ENCODE measurements around the gene AKIRIN1. TPM values are rescaled to one million over a fixed set of nuclear protein-coding genes. Genes with fewer than 3 reads are reported as not detected.
A peak's percentile ranks its signal among the peaks of the same experiment; 100 is the strongest.
"Not testable (repeated sequence)": the region's sequence is repeated elsewhere in the genome, so short reads cannot be mapped to it uniquely, and the experiment has no call there.

AKIRIN1 gene
- polyA plus RNA-seq, 4 donors, result 61.4 to 108 (median 103) TPM

DNA sequence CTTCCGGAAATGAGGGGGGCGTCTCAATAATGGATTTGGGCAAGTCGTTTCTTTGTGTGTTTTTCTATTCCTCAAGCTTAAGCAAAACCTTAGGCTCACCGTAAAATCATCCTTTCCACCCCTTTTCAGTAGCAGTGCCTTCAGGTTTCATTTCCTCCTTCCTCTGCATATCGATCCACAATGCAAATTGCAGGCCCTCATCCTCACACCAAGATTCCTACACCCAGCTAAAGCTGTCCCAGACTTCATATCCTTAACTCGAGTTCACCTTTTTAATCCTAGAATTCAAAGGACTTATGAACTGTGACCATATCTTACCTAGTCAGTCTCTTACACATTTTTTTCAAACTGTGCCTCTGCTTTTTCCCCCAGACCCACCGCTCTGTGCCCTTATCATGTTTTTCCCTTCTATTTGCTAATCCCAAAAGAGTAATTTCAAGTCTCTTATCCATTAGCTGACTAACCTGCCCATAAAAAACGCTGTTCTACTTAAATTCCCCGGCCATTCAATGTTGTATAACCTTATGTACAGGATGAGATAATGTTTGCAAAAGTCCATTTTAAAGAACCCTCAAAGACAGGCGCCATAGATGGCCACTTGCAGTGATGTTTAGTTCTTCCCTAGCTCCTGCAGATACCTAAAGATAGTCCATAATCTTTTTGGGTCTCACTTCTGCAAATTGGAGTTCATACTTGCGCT lies 1.5 kb downstream of the AKIRIN1 start:
- no peak for DNase-seq (ENCODE audit: low read depth in 4 of 4, low spot score in 3 of 4)

DNA sequence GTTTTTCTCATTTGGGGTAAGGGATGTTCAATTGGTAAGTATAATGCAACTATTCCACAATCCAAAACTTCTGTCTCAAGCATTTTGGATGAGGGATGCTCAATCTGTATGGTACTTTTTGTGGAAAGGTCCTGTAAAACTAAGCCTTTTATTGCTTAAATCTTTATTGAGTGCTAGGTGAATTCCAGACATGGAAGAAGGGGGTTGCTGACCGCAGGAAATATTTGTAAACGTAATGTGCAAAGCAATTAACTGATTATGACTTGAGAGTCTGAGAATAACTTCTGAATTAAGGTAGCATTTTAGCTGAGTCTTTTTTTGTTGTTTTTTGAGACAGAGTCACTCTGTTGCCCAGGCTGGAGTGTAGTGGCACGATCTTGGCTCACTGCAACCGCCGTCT lies 3.1 kb downstream of the AKIRIN1 start:
- no peak for DNase-seq (ENCODE audit: low read depth in 4 of 4, low spot score in 3 of 4)

DNA sequence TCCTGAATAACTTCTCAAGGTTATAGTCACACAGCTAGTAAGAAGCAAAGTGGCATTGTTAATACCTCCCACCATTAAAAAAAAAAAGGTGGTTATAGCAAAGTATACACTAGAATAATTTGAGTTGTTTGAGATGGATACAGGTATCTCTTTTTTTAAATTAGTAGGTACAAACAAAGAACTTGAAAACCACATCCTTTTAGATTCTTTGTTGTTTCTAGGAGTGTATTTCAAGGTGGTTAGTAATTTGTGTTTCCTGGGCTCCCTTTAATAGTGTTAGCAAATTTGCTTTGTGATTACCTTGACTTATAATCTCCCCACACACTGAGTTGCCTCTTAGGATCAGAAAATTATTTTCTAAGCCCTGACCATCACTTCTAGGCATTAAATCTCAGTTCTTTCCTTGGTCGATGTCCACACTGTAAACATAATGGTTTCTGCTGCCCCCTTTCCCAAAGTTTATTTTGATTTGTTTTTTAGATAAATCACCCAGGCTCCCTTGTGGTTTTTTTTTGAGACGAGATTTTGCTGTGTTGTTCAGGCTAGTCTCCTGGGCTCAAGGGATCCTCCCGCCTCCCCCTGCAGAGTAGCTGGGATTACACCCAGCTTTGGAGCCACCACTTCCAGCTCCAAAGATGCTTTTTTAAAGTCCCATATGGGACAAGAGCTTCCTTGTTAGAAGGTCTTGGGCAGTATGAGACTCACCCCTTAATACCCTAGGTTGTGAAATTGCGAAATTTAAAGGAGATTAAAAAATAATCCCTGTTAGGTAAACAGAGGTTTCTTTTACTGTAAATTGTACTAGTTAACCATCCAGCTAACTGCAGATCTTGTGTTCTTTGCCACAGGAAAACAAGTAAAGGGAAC lies 6.2 kb downstream of the AKIRIN1 start:
- DNase-seq (ENCODE audit: low read depth in 4 of 4, low spot score in 3 of 4), result no peak

DNA sequence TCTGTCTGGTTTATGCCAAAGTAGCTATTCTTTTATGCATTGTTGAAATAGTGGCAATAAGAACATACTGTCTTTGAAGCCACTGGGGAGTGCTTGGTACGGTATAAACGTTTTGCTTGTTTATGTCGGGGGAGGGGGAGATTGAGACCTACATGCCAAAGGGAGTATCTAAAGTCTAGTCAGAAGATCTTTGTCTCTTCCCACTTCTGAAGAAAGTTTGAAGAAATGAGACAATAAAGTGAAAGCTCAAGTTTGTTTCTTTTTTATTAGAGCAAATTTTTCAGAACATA lies 6.8 kb downstream of the AKIRIN1 start:
- DNase-seq (ENCODE audit: low read depth in 4 of 4, low spot score in 3 of 4), result no peak

DNA sequence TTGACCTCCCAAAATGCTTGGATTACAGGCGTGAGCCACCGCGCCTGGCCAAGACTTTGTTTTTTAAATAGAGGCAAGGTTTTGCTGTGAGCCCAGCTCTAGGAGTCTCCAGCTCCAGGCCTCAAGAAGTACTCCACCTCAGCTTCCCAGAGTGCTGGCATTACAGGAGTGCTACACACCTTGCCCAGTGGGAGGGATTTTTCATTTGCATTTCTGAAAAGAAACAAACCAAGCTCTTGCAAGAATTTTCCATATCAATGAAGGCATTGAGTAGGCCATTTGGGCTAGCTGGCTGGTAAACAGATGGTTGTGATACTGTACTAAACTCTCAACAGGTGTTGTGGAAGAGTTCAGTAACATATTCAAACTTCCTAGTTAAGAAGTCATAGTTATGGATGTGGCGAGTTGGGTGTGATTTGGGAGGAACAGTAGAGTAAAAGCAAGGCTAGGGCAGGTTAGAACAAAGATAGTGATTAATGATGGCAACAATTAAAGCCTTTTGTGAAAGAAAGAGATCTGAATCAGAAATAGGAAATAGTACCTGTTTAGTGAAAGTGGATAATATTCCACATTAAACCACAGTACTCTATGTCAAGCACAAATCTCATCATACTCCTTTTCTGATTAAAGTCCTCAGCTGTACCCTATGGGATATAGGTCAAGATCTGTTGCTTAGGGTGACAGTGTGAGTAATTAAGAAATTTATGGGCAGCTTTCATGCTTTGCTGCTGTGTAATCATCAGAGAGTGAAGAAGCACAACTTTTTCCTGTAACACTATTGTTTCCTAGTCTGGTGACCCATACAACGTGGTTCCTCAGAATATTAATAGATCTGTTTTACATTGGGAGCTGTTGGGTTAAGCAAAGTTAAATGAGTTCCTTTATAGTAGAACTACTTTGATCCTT lies 10.7 kb downstream of the AKIRIN1 start:
- no peak for DNase-seq (ENCODE audit: low read depth in 4 of 4, low spot score in 3 of 4)

DNA sequence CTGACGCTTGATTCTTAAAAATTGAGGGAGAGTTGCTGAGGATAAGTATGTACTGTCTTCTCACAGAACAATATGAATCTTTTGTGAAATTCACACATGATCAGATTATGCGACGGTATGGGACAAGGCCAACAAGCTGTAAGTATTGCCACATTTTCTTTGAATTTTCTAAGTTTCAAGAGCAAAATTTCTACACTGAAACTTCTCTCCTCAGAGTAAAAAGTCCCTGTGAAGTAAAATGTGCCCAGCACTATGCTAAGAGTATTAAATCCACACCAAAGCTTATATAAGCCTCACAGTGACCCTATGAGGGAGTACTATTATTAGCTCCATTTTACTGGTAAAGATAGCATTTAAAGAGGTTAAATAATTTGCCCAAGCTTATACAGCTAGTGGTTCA lies 12.2 kb downstream of the AKIRIN1 start:
- no peak for DNase-seq (ENCODE audit: low read depth in 4 of 4, low spot score in 3 of 4)

DNA sequence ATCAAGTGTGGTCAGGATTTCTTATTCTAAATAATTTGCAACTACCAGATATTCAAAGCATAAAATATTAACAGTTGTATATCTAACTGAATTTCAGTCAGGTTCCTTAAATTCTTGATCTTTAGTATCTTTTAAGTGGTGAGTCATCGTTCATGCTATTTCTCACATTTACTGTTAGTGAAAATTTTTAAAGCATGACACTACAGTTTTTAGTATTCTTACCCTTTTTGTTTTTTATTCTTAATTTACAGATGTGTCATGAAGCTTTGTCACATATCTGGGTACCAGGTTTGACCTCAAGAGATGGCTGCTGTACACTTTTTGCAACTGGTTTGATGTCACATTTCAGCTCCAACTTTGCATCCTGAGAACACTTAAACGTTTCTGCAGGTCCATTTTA lies 12.7 kb downstream of the AKIRIN1 start:
- DNase-seq (ENCODE audit: low read depth in 4 of 4, low spot score in 3 of 4), result no peak

DNA sequence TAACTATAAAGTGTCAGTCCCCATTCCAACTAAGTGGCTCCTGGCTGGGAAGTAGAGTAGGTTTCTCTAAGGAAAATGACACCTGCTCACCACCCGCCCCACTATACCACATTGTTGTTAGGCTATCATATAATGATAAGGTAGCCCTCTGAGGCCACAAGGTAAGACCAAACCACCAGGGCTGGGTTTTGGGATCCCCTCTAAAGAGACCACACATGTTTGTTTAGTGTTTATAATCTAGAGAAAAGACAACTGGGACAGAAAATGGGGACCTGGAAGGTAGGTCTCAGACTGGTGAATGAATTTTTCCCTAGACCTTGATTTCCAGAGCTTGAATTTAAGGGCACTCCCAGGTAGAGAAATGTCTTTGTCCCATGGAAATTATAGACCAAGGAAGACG lies 15.2 kb downstream of the AKIRIN1 start:
- DNase-seq (ENCODE audit: low read depth in 4 of 4, low spot score in 3 of 4), result no peak

DNA sequence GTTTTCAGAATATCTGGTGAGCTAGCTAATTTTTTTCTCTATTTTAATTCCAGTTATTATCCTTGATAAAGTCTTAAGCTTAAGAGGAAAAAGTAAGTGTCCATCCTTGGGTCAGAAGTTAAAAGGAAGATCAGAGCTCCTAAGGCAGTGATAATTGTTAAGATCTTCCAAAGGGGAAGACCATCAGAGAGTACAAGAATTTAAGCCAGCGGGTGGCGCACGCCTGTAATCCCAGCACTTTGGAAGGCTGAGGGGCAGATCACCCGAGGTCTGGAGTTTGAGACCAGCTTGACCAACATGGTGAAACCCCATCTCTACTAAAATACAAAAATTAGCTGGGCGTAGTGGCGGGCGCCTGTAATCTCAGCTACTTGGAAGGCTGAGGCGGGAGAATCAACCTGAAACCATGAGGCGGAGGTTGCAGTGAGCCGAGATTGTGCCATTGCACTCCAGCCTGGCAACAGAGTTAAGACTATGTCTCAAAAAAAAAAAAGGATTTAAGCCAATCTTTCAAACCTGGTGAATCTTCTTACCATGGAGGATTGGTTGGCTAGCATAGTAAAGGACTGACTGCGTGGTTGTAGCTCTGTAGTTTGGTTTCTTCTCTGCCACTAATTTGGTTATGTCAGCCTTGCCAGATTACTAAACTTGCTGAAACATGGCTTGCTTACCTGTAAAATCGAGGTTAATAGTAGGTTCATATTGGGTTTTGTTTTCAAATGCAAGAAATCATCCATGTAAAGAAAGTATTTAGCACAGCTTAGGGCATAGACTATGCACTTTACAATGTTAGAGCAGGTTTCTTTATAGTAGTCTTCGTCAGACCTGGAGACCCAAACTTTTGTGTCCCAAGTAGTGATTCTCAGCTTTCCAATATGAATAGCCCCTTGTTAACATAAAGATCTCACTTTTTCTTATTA lies 15.9 kb downstream of the AKIRIN1 start:
- no peak for DNase-seq (ENCODE audit: low read depth in 4 of 4, low spot score in 3 of 4)

DNA sequence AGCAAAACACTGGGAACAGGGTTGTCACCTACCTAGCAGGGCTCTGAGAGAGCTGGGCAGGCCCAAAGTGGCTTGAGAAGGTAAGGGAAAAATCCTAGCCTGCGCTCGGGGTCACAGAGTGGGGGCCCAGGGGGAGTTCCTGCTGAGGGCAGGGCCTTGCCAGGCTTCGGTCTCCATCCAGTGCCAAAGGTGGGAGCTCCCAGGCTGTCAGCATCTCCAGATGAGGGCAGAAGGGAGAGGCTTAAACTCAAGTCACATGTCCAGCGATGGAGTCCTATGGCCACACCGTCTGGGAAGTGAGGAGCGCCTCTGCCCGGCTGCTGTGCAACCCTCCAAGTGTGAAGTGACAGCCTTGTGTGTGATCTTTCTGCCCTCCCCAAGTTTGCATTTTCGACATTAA lies 23.9 kb downstream of the AKIRIN1 start:
- not testable (repeated sequence) for DNase-seq (ENCODE audit: low read depth in 4 of 4, low spot score in 3 of 4)

DNA sequence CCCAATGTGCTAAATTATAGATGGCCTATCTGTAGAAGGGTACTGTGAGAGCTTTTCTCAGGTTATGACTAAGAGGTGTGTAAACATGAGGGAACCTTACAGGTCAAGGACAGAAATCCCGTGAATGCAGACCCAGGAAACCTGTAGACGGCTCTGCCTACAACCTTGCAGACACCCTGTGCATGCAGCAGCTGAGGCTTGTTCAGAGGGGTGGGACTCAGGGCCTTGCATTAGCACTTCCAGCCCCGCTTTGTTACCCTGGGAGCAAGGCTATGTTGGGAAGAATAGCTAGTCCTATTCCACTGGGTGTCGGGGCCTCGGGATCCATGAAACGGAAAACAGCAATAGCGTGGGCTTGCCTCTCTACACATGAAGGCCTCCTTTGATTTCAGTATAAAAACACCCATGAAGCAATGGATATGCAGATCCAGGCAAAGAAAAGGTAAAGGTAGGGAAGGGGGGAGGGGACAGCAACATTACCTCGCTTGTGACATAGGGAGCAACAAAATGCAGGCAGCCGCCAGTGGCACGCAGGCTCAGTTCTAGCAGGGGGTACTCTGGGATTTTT lies 25.6 kb downstream of the AKIRIN1 start:
- no peak for DNase-seq (ENCODE audit: low read depth in 4 of 4, low spot score in 3 of 4)

DNA sequence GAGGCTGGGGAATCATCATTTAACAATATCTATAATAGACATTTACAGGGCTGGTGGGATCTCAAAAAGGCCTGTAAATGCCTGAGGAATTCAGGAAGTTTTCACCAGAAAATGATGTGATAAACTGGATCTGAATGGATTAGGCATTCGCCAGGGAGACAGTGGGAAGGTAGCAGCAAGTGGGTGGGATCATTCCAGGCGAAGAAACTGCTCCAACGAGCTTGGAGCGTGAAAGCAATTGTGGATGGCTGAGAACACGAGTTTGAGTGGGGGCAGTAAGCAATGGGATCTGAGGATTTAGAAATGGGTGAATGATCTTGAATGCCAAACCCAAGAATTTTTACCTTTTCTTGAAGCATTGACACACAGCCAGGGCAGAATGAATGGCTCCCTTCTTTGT lies 26.2 kb downstream of the AKIRIN1 start:
- no peak for DNase-seq (ENCODE audit: low read depth in 4 of 4, low spot score in 3 of 4)

DNA sequence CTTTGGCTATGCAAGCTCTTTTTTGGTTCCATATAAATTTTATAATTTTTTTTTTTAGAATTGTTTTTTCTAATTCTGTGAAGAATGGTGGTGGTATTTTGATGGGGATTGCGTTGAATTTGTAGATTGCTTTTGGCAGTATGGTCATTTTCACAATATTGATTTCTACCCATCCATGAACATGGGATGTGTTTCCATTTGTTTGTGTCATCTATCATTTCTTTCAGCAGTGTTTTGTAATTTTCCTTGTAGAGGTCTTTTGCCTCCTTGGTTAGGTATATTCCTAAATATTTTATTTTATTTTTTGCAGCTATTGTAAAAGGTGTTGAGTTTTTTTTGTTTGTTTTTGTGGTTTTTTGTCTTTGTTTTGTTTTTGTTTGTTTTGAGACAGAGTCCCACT lies 29.4 kb downstream of the AKIRIN1 start:
- not testable (repeated sequence) for DNase-seq (ENCODE audit: low read depth in 4 of 4, low spot score in 3 of 4)

DNA sequence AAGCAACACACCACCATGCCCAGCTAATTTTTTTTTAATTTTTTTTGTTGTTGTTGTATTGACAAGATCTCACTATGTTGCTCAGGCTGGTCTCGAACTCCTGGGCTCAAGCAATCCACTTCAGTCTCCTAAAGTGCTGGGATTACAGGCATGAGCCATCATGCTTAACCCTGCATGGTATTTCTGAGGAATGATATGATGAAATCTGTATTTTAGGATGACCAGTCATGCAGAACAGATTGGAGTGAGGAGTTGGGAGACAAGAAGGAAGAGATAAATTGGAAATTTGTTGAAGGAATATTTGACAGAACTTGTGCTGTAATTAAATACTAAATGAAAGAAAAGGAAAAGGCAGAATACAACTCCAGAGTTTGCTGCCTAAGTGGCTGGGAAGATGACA lies 30.4 kb downstream of the AKIRIN1 start:
- no peak for DNase-seq (ENCODE audit: low read depth in 4 of 4, low spot score in 3 of 4)

DNA sequence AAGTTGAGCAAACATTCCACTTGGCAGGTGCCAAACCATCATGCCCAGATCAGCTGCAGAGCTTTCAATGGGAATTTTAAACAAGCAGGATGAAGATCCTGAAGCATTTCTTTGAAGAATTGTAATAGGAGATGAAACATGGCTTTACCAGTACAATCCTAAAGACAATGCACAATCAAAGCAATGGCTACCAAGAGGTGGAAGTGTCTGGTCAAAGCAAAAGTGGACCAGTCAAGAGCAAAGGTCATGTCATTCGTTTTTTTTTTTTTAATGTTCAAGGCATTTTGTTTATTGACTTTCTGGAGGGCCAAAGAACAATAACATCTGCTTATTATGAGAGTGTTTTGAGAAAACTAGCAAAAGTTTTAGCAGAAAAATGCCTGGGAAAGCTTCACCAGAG lies 32.1 kb downstream of the AKIRIN1 start:
- DNase-seq (ENCODE audit: low read depth in 4 of 4, low spot score in 3 of 4), result no peak

DNA sequence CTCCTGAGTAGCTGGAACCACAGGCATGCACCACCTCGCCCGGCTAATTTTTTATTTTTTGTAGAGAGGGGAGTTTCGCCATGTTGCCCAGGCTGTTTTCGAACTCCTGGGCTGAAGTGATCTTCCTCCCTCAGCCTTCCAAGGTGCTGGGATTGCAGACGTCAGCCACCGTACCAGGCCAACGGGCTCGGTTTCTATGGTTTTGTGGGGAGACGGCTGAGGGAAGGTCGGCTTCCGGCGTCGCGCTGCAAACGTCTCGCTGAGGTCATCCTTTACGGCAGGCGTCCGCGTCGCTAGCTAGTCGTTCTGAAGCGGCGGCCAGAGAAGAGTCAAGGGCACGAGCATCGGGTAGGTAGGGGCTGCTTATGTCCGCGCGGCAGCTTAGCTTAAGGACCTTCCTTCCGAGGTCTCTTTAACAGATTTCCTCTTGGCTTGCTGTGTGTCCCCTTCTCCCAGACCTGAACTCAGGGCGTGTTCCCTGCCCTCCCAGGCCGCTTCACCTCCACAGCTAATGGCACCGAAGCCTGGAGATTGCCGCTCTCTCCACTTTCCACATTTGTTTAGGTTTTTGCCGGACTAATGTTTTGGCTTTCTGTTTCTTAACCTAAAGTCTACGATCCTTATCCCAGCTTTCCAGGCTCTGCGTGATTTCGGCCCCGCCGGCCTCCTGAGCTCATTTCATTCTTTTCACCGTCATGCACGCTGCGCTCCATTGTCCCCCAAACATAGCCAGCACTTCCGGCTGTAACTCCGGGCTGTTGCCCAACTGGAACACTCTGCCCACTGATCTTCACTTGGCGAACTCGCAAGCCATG lies 35.2 kb downstream of the AKIRIN1 start, which contains the start of gene NDUFS5:
Gene NDUFS5, plus strand, starts transcription at position 300 of the 815 bp plus-strand sequence. CDS start 2,375 bp downstream, outside the sequence.
- peak; percentile 74 to 87 (median 84) for DNase-seq (ENCODE audit: low read depth in 4 of 4, low spot score in 3 of 4)

DNA sequence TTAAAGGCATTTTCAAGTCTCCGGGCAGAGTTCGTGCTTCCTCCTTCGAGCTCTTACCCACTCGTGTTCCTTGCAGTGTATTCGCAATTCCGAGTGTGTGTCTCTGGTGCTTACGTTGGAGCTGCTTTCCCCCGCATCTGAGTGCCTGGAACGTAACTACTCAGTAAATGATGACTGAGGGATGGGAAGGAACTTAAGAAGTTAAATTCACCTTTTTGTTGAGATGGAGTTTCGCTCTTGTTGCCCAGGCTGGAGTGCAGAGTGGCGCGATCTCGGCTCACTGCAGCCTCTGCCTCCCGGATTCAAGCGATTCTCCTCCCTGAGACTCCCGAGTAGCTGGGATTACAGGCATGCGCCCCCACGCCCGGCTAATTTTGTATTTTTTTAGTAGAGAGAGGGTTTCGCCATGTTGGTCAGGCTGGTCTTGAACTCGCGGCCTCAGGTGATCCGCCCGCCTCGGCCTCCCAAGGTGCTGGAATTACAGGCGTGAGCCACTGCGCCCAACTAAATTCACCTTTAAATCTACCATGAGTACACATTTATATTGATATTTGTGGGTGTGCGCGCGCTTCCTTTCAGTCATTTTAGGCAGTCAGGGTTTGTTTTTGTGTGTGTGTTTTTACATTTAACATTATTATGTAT lies 35.9 kb downstream of the AKIRIN1 start:
- no peak for DNase-seq (ENCODE audit: low read depth in 4 of 4, low spot score in 3 of 4)

DNA sequence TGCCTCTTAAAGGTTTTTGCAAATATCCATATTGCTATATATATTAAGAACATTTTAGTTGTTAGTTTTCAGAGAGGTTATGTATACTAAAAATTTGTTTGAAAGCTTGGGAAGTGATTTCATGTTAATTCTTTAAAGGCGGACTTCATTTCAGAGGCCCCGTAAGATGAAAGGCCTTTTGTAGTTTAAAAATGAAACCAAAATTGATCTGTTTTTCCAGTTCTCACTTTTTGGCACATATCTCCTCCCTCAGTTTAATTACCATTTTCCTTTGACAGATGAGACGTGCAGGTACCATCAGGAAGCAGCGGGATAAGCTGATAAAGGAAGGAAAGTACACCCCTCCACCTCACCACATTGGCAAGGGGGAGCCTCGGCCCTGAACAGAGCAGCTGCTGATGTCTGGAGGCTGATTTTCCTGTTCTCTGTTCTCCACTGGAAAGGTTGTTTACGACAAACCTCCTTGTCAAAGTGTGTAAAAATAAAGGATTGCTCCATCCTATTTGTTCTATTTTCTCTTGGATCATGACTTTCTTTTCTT lies 43.1 kb downstream of the AKIRIN1 start:
- DNase-seq (ENCODE audit: low read depth in 4 of 4, low spot score in 3 of 4), result no peak

All from left renal pelvis (tissue), 4 donors.